Skin epidermis (tissue), 12 donors: ENCODE results near the gene SBDS.

Source experiments
- H3K27ac ChIP-seq, 21 experiments: fragments of 200-600 bp; sonication (generic) in 11 of 21; one replicate each; pipeline ENCODE4 v1.5.0; 2020; ENCODE audit warnings: mild to moderate bottlenecking in 3 of 21, inconsistent platforms in 2 of 21, moderate library complexity in 2 of 21
- H3K4me3 ChIP-seq, 7 experiments: fragments of 200-600 bp; sonication (generic) in 2 of 7; one replicate each; pipeline ENCODE4 v1.5.0; 2020; ENCODE audit warnings: inconsistent platforms in 2 of 7, mild to moderate bottlenecking in 2 of 7, moderate library complexity in 1 of 7

Gene SBDS

DNA sequence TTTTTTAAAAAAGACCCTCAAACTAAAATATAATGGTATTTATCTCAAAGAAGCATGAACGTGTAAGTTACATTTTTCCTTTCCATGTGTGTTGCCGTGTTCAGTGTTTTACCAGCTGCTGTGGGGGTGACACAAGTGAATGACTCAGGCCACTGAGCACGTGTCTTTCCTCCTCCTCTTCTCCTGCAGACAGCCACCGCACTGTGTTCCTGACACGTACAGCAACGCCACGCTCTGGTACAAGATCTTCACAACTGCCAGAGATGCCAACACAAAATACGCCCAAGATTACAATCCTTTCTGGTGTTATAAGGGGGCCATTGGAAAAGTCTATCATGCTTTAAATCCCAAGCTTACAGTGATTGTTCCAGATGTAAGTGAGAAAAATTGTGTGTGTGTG lies 44.6 kb downstream of the SBDS start:
- H3K27ac ChIP-seq: no peak overlapping the region
- H3K4me3 ChIP-seq: no peak overlapping the region

- no peak overlapping the region for H3K4me3 ChIP-seq
- no peak overlapping the region for H3K27ac ChIP-seq
Observed at GRCh38 chr7:66950311-66950710, 45.1 kb downstream of the SBDS start.

GRCh38 chr7:66948480-66949109 lies 46.8 kb downstream of the SBDS start:
- H3K27ac ChIP-seq: no peak overlapping the region
- H3K4me3 ChIP-seq: no peak overlapping the region

GRCh38 chr7:66946545-66946944 lies 48.8 kb downstream of the SBDS start:
- Histone ChIP-seq H3K27ac (no peak overlapping the region), H3K4me3 (no peak overlapping the region)

DNA sequence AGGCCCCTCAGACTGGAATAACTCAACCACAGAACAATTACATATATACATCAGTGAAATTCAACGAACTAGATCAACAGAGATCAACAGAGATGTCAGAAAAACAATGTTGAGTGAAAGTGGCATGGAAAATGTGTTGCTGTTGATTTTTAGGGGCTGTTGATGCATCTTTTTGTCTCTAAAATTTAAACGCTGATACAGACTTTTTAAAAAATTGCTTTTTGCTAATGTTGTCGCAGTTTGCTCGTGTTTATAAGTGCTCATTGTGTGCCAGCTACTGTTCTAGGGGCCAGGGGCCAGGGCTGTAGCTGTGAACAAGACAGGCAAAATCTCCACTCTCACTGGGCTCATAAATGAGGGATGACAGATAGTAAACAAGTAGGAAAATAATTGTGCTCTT lies 56.1 kb downstream of the SBDS start:
- Histone ChIP-seq H3K27ac (no peak overlapping the region), H3K4me3 (no peak overlapping the region)

GRCh38 chr7:66937940-66938339 lies 57.4 kb downstream of the SBDS start:
- no peak overlapping the region for H3K27ac ChIP-seq
- H3K4me3 ChIP-seq: no peak overlapping the region
